PFSK-1 (cell line): Measurements from ENCODE around the gene GTPBP1.

Source experiments
- FOXP2 ChIP-seq: optimal IDR thresholded peaks from 2 replicates; pipeline ENCODE3; 2011; ENCODE audit warnings: borderline replicate concordance, control low read depth, inconsistent platforms; ENCODE audit not compliant: insufficient read depth; ENCODE audit errors: extremely low read length, extremely low read depth
- POLR2AphosphoS5 ChIP-seq: IDR thresholded peaks from 2 replicates; pipeline ENCODE4 v1.6.1; 2012; ENCODE audit warnings: low read depth, mild to moderate bottlenecking, control low read depth, low read length, moderate library complexity
- REST ChIP-seq, 2 experiments: IDR thresholded peaks; 2 replicates each; pipeline versions ENCODE4 v1.6.1 to v1.8.0; 2011 to 2012; ENCODE audit warnings: low read depth in 2 of 2, low read length in 2 of 2, control low read depth in 1 of 2, inconsistent platforms in 1 of 2, mild to moderate bottlenecking in 1 of 2, moderate library complexity in 1 of 2; ENCODE audit not compliant: insufficient read depth in 1 of 2
- SIN3A ChIP-seq: IDR thresholded peaks from 2 replicates; pipeline ENCODE4 v1.6.1; 2012; ENCODE audit warnings: mild to moderate bottlenecking, low read length, moderate library complexity, borderline replicate concordance; ENCODE audit not compliant: insufficient read depth
- TAF1 ChIP-seq: IDR thresholded peaks from 2 replicates; pipeline ENCODE4 v1.6.1; 2012; ENCODE audit warnings: low read length, control low read depth, borderline replicate concordance; ENCODE audit not compliant: insufficient read depth

Gene GTPBP1

GRCh38 chr22:38699784-38700183 is 6.0 kb upstream of the GTPBP1 start:
- TF ChIP-seq TAF1 = no peak
- no peak for TF ChIP-seq REST (IDR thresholded peaks at IDR 0.05; ENCODE audit: insufficient read depth in 1 of 2, low read depth in 2 of 2, low read length in 2 of 2)
- TF ChIP-seq SIN3A = no peak
- no peak for TF ChIP-seq FOXP2
- TF ChIP-seq POLR2AphosphoS5 = no peak

GRCh38 chr22:38700270-38700788 is 5.4 kb upstream of the GTPBP1 start:
- no peak for TF ChIP-seq FOXP2
- TF ChIP-seq POLR2AphosphoS5 = no peak
- no peak for TF ChIP-seq TAF1
- TF ChIP-seq SIN3A = no peak
- TF ChIP-seq REST (IDR thresholded peaks at IDR 0.05; ENCODE audit: insufficient read depth in 1 of 2, low read depth in 2 of 2, low read length in 2 of 2) = no peak

- TF ChIP-seq REST (IDR thresholded peaks at IDR 0.05; ENCODE audit: insufficient read depth in 1 of 2, low read depth in 2 of 2, low read length in 2 of 2) (0 out of 4 replicates have a peak, but pooled peaks of 1 of the 2 experiments have one; percentile 2), FOXP2 (peak; percentile 95), POLR2AphosphoS5 (peak; percentile 89), TAF1 (peak; percentile 63; the same call in 1 of the 2 replicates), SIN3A (no peak)
Measured at GRCh38 chr22:38700789-38701628, 4.7 kb upstream of the GTPBP1 start, which contains the start of gene JOSD1. TSS of gene JOSD1 (minus strand) at chr22:38700943. CDS start at chr22:38699987, 956 bp downstream.

- no peak for TF ChIP-seq FOXP2
- TF ChIP-seq REST (IDR thresholded peaks at IDR 0.05; ENCODE audit: insufficient read depth in 1 of 2, low read depth in 2 of 2, low read length in 2 of 2) = no peak
- TF ChIP-seq SIN3A = no peak
- TF ChIP-seq TAF1 = no peak
- TF ChIP-seq POLR2AphosphoS5 = no peak
Measured at GRCh38 chr22:38704654-38705234, 1.0 kb upstream of the GTPBP1 start.
